ENCODE data around the gene KAT2A.

The KAT2A gene

GRCh38 chr17:42112552-42113176, 8.5 kb downstream of the KAT2A start, which contains the start of gene DHX58:
TSS of gene DHX58 (minus strand) at chr17:42112714. CDS start at chr17:42111892, 822 bp downstream.
- no peak for DNase-seq

GRCh38 chr17:42111871-42112551, 9.2 kb downstream of the KAT2A start:
- no peak for DNase-seq

- no peak for DNase-seq
Observed at GRCh38 chr17:42111265-42111636, 9.9 kb downstream of the KAT2A start.

- DNase-seq, result no peak
Observed at GRCh38 chr17:42110301-42111264, 10.6 kb downstream of the KAT2A start.

GRCh38 chr17:42109086-42109485, 12.1 kb downstream of the KAT2A start:
- no peak for DNase-seq

- no peak for DNase-seq
Observed at GRCh38 chr17:42107597-42108576, 13.3 kb downstream of the KAT2A start.

GRCh38 chr17:42107124-42107523, 14.0 kb downstream of the KAT2A start:
- DNase-seq, result no peak

GRCh38 chr17:42106009-42106408, 15.2 kb downstream of the KAT2A start:
- DNase-seq, result no peak

GRCh38 chr17:42104264-42104663, 16.9 kb downstream of the KAT2A start:
- DNase-seq, result no peak

- DNase-seq, result no peak
Observed at GRCh38 chr17:42103221-42103954, 17.8 kb downstream of the KAT2A start.

GRCh38 chr17:42101513-42102292, 19.5 kb downstream of the KAT2A start:
- DNase-seq, result peak; percentile 28

- no peak for DNase-seq
Observed at GRCh38 chr17:42098730-42099399, 22.3 kb downstream of the KAT2A start.

GRCh38 chr17:42097691-42098631, 23.2 kb downstream of the KAT2A start, which contains the start of gene ZNF385C:
TSS of gene ZNF385C (minus strand) at chr17:42098473. CDS start at chr17:42063056, 35,417 bp downstream.
- DNase-seq, result no peak

GRCh38 chr17:42096360-42097111, 24.6 kb downstream of the KAT2A start:
- no peak for DNase-seq

GRCh38 chr17:42094375-42095069, 26.6 kb downstream of the KAT2A start:
- DNase-seq, result no peak

- no peak for DNase-seq
Observed at GRCh38 chr17:42092939-42093338, 28.2 kb downstream of the KAT2A start.

Measured in T1000 (cell line).